ENCODE results near the gene GMFB.

GMFB gene

DNA sequence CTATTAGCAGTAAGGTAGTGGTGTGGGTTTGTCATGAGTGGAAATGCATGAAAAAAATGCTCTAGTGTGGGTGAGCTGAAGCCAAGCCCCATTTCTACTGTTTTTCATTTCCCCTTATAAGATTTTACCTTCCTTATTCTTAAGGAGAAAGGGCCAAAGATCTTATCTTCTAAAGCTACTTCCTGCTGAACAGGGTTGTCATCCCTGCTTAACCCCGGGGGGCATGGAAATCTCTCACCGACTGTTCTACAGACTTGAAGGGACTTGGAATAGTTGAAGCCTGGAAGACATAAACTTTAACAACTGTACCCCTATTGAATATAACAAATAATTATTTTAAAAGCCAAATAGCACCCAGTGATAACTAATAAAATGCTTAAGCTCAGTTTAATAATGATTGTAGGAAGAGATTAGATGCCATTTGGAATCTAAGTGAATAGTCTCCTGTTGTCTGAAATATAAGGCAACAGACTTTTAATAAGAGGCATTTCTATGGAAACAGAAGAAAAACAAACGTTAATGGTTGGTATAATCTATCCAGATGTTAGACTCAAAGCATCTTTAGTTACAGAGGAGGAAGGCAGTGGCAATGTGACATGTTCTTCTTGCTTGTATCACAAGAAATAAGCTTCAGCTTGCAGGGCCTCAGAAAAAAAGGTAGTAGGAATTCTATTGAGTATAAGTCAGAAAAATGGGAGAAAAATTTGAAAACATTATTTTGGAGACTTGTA, 1.8 kb upstream of the GMFB start:
- ChIA-PET CTCF (interaction anchor here (0.6 to 1.0 kb wide), 2 partner anchors 81 to 378 kb away, joined by 3 to 4 read pairs; no protein-coding TSS in a partner anchor), POLR2A (interaction anchor here (1.2 kb wide), 1 partner anchor 19 kb away, joined by 6 read pairs; the partner anchor contains the start of gene CGRRF1)
- TF ChIP-seq BHLHE40 (IDR thresholded peaks at IDR 0.05; ENCODE audit: borderline replicate concordance) (no peak), FOXK2 (IDR thresholded peaks at IDR 0.05) (no peak), ARNT (IDR thresholded peaks at IDR 0.05) (no peak), SUZ12 (IDR thresholded peaks at IDR 0.05) (no peak), LEF1 (IDR thresholded peaks at IDR 0.05; ENCODE audit: borderline replicate concordance) (no peak), CTBP1 (IDR thresholded peaks at IDR 0.05; ENCODE audit: borderline replicate concordance) (no peak), L3MBTL2 (conservative IDR thresholded peaks at IDR 0.05) (no peak), FOXM1 (IDR thresholded peaks at IDR 0.05; ENCODE audit: borderline replicate concordance) (no peak), FOXA1 (IDR thresholded peaks at IDR 0.05) (no peak), SP1 (IDR thresholded peaks at IDR 0.05) (no peak), NFRKB (IDR thresholded peaks at IDR 0.05) (no peak), TARDBP (IDR thresholded peaks at IDR 0.05) (no peak), ZNF384 (IDR thresholded peaks at IDR 0.05) (no peak), HDGF (IDR thresholded peaks at IDR 0.05; ENCODE audit: borderline replicate concordance) (no peak), ELF4 (IDR thresholded peaks at IDR 0.05) (no peak), PKNOX1 (IDR thresholded peaks at IDR 0.05) (no peak)
- no peak for DNase-seq (ENCODE audit: extremely low spot score)

DNA sequence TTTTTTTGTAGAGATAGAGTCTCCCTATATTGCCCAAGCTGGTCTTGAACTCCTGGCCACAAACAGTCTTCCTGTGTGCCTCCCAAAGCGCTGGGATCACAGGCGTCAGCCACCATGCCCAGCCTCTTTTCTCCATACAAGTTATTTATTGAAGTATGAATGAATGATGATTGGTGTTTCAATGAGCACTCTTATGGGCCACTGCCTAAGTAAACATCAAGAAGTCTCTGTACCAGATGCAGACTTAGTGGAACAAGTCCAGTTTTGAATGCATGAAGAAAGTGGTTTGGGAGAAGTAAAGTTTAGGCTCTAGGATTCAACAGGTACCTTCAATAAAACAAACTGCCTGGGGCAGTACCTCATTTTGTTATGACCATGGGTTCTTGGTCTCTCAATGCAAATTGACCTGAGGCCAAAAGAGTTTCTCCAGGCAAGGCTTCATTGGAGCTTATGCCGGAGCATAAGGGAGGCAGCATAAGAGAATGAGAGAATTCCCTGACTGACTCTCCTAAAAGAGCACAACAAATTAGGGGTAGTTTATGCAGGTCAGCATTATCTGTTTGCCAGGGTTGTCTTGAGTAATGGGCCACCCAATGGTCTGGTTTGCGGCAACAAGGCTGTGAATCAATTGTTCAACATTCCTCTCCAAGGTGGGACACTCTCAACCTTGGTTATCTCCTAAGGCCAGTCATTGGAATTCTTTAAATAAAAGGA, 1.1 kb upstream of the GMFB start:
- DNase-seq (ENCODE audit: extremely low spot score), result no peak
- CTCF ChIA-PET, result interaction anchor here (0.7 to 1.0 kb wide), 2 partner anchors 49 to 378 kb away, joined by 4 read pairs; no protein-coding TSS in a partner anchor
- POLR2A ChIA-PET, result interaction anchor here (1.1 to 1.2 kb wide), 2 partner anchors 20 kb away, joined by 6 read pairs; partner anchors contain the start of gene CGRRF1
- TF ChIP-seq FOXM1 (IDR thresholded peaks at IDR 0.05; ENCODE audit: borderline replicate concordance) (no peak), ARNT (IDR thresholded peaks at IDR 0.05) (no peak), TARDBP (IDR thresholded peaks at IDR 0.05) (no peak), CTBP1 (IDR thresholded peaks at IDR 0.05; ENCODE audit: borderline replicate concordance) (no peak), FOXA1 (IDR thresholded peaks at IDR 0.05) (no peak), BHLHE40 (IDR thresholded peaks at IDR 0.05; ENCODE audit: borderline replicate concordance) (no peak), ELF4 (IDR thresholded peaks at IDR 0.05) (no peak), HDGF (IDR thresholded peaks at IDR 0.05; ENCODE audit: borderline replicate concordance) (no peak), ZNF384 (IDR thresholded peaks at IDR 0.05) (no peak), NFRKB (IDR thresholded peaks at IDR 0.05) (no peak), SUZ12 (IDR thresholded peaks at IDR 0.05) (no peak), PKNOX1 (IDR thresholded peaks at IDR 0.05) (no peak), FOXK2 (IDR thresholded peaks at IDR 0.05) (no peak), SP1 (IDR thresholded peaks at IDR 0.05) (no peak), LEF1 (IDR thresholded peaks at IDR 0.05; ENCODE audit: borderline replicate concordance) (no peak)

DNA sequence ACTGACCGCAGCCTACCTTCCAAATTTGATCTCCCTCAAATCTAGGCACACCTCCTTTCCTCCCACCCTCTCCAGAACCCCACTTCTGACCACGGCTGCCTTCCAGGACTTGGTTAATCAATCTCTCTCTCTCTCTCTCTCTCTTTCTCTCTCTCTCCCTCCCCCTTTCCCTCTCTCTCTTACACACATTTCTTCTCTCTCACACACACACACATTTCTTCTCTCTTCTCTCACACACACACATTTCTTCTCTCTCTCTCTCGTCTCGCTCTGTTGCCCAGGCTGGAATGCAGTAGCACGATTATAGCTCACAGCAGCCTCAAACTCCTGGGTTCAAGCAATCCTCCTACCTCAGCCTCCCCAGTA, 521 bp upstream of the GMFB start:
- POLR2A ChIA-PET, result interaction anchor here (1.1 to 2.0 kb wide), 2 partner anchors 20 to 122 kb away, joined by 6 to 12 read pairs; partner anchors contain the start of gene CGRRF1
- no peak for TF ChIP-seq NFRKB (IDR thresholded peaks at IDR 0.05)
- no peak for TF ChIP-seq HDGF (IDR thresholded peaks at IDR 0.05; ENCODE audit: borderline replicate concordance)
- no peak for TF ChIP-seq BHLHE40 (IDR thresholded peaks at IDR 0.05; ENCODE audit: borderline replicate concordance)
- CTCF ChIA-PET, result interaction anchor here (0.6 to 0.7 kb wide), 3 partner anchors 48 to 423 kb away, joined by 4 to 9 read pairs (median 4); no protein-coding TSS in a partner anchor
- DNase-seq (ENCODE audit: extremely low spot score), result no peak

DNA sequence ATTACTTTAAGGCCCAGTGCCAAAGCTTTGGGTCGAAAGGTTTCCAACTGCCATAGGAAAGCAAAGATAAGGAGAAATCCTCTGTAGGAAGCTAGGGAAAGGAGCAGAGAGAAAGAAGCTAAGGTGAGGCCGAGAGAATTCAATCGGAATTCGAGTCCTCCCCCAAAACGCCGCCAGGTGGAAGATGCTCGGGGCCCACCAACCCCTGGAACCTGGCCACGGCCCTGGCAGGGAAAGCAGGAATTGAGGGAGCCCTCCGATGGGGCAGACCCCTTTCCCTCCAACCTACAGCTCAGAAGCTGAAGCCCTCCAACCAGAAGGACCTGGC, 498 bp downstream of the GMFB start:
- ChIA-PET CTCF (interaction anchor here (1.4 kb wide), 1 partner anchor 21 kb away, joined by 3 read pairs; no protein-coding TSS in a partner anchor), POLR2A (interaction anchor here (1.0 to 2.0 kb wide), 11 partner anchors 14 to 121 kb away, joined by 3 to 12 read pairs (median 3); partner anchors contain the start of genes CDKN3 and CGRRF1)
- TF ChIP-seq SUZ12 (IDR thresholded peaks at IDR 0.05), result no peak
- no peak for TF ChIP-seq L3MBTL2 (conservative IDR thresholded peaks at IDR 0.05)
- TF ChIP-seq CTBP1 (IDR thresholded peaks at IDR 0.05; ENCODE audit: borderline replicate concordance), result no peak
- no peak for TF ChIP-seq BHLHE40 (IDR thresholded peaks at IDR 0.05; ENCODE audit: borderline replicate concordance)
- TF ChIP-seq SP1 (IDR thresholded peaks at IDR 0.05), result no peak
- TF ChIP-seq TARDBP (IDR thresholded peaks at IDR 0.05), result no peak
- no peak for TF ChIP-seq ZNF384 (IDR thresholded peaks at IDR 0.05)
- no peak for TF ChIP-seq FOXM1 (IDR thresholded peaks at IDR 0.05; ENCODE audit: borderline replicate concordance)
- TF ChIP-seq PKNOX1 (IDR thresholded peaks at IDR 0.05), result no peak
- no peak for TF ChIP-seq FOXK2 (IDR thresholded peaks at IDR 0.05)
- no peak for TF ChIP-seq NFRKB (IDR thresholded peaks at IDR 0.05)
- TF ChIP-seq ELF4 (IDR thresholded peaks at IDR 0.05), result no peak
- no peak for TF ChIP-seq LEF1 (IDR thresholded peaks at IDR 0.05; ENCODE audit: borderline replicate concordance)
- no peak for TF ChIP-seq FOXA1 (IDR thresholded peaks at IDR 0.05)
- no peak for DNase-seq (ENCODE audit: extremely low spot score)

DNA sequence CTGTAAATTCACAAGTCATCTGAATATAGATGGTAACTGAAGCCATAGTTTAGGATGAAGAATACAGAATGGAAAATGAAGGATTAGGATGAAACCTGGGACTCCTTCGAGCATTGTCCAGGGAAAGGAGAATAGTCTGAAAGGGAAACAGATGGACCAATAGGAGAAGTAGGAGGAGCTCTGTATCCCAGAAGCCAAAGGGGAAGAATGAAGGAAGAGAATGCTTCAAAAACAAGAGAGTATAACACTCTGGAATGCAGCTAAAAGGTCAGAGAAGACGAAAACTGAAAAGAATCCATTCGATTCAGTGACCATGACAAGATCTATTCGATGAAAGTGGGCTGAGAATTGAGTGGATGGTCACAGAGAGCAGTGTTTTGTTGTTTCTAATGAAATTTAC, 1.0 kb downstream of the GMFB start:
- peak; percentile 43 for DNase-seq (ENCODE audit: extremely low spot score)
- TF ChIP-seq TARDBP (IDR thresholded peaks at IDR 0.05), result no peak
- TF ChIP-seq SUZ12 (IDR thresholded peaks at IDR 0.05), result no peak
- TF ChIP-seq FOXM1 (IDR thresholded peaks at IDR 0.05; ENCODE audit: borderline replicate concordance), result no peak
- no peak for TF ChIP-seq BHLHE40 (IDR thresholded peaks at IDR 0.05; ENCODE audit: borderline replicate concordance)
- no peak for TF ChIP-seq FOXA1 (IDR thresholded peaks at IDR 0.05)
- 0 out of 2 replicates have a peak, but pooled peaks have one; percentile 1 for TF ChIP-seq L3MBTL2 (conservative IDR thresholded peaks at IDR 0.05)
- TF ChIP-seq LEF1 (IDR thresholded peaks at IDR 0.05; ENCODE audit: borderline replicate concordance), result no peak
- POLR2A ChIA-PET, result interaction anchor here (1.0 to 2.0 kb wide), 12 partner anchors 13 to 121 kb away, joined by 3 to 12 read pairs (median 3); partner anchors contain the start of genes CDKN3 and CGRRF1
- CTCF ChIA-PET, result interaction anchor here (1.4 kb wide), 1 partner anchor 22 kb away, joined by 3 read pairs; no protein-coding TSS in a partner anchor

Data from HEK293T (cell line).